HG03354 (cell line): Measurements from ENCODE around the gene PDZD2.
"Not testable (repeated sequence)": the region's sequence is repeated elsewhere in the genome, so short reads cannot be mapped to it uniquely, and the experiment has no call there.

Experiments used
- ATAC-seq: cut with Tn5 transposase; IDR thresholded peaks from one replicate; pipeline ENCODE4 v1.9.1; 2021; ENCODE audit warnings: mild to moderate bottlenecking; ENCODE audit not compliant: unreplicated experiment, poor library complexity, severe bottlenecking

Gene PDZD2

GRCh38 chr5:31758803-31759425, 120.0 kb downstream of the PDZD2 start:
- no peak for ATAC-seq

GRCh38 chr5:31759925-31760324, 121.0 kb downstream of the PDZD2 start:
- no peak for ATAC-seq

GRCh38 chr5:31761877-31762276, 122.9 kb downstream of the PDZD2 start:
- ATAC-seq = no peak

GRCh38 chr5:31763424-31763823, 124.5 kb downstream of the PDZD2 start:
- no peak for ATAC-seq

GRCh38 chr5:31764687-31765086, 125.8 kb downstream of the PDZD2 start:
- ATAC-seq = not testable (repeated sequence)

GRCh38 chr5:31767335-31768031, 128.6 kb downstream of the PDZD2 start:
- no peak for ATAC-seq

- no peak for ATAC-seq
Measured at GRCh38 chr5:31768046-31768445, 129.1 kb downstream of the PDZD2 start.

- ATAC-seq = no peak
Measured at GRCh38 chr5:31768784-31769183, 129.9 kb downstream of the PDZD2 start.

- ATAC-seq = no peak
Measured at GRCh38 chr5:31769530-31769929, 130.6 kb downstream of the PDZD2 start.

GRCh38 chr5:31770132-31770720, 131.3 kb downstream of the PDZD2 start:
- no peak for ATAC-seq

- peak; percentile 84 for ATAC-seq
Measured at GRCh38 chr5:31770998-31771397, 132.1 kb downstream of the PDZD2 start.

- peak; percentile 19 for ATAC-seq
Measured at GRCh38 chr5:31771500-31771899, 132.6 kb downstream of the PDZD2 start.

GRCh38 chr5:31776294-31776693, 137.4 kb downstream of the PDZD2 start:
- ATAC-seq = not testable (repeated sequence)

GRCh38 chr5:31776976-31777651, 138.2 kb downstream of the PDZD2 start:
- no peak for ATAC-seq

GRCh38 chr5:31781772-31782171, 142.8 kb downstream of the PDZD2 start:
- ATAC-seq = no peak

GRCh38 chr5:31783086-31783645, 144.2 kb downstream of the PDZD2 start:
- ATAC-seq = no peak

- no peak for ATAC-seq
Measured at GRCh38 chr5:31783731-31784130, 144.8 kb downstream of the PDZD2 start.

GRCh38 chr5:31786090-31786631, 147.2 kb downstream of the PDZD2 start:
- ATAC-seq = no peak

GRCh38 chr5:31794009-31794408, 155.1 kb downstream of the PDZD2 start:
- no peak for ATAC-seq

- ATAC-seq = no peak
Measured at GRCh38 chr5:31798168-31798567, 159.2 kb downstream of the PDZD2 start.
